ENCODE results near the gene PSMB11. TPM values are rescaled to one million over a fixed set of nuclear protein-coding genes. Genes with fewer than 3 reads are reported as not detected.

Gene PSMB11
- total RNA-seq, 1 experiment from 2014 or later = not detected

DNA sequence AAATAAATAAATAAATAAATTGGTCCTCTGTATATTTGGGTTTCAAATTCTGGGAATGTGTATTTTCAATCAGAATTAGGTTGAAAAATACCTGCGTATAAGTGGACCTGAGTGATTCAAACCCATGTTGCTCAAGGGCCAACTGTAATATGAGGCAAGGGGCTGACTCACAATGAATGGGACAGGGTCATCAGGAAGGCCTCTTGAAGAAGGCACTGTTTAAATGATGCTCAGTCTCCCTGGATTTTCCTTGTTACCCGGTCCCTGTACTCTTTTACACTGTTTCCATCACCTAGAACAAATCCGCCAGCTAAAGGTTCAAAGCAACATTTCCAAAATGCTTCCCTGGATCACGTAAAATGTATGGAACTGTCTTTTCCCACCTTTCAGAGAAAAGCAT is 11.1 kb upstream of the PSMB11 start:
- Histone ChIP-seq H3K4ac (ENCODE audit: low read depth, low read length) (no peak overlapping the region), H3K23ac (ENCODE audit: insufficient read length, low read depth, low read length) (no peak overlapping the region), H2BK120ac (ENCODE audit: low read depth, low read length, poor library complexity, severe bottlenecking) (no peak overlapping the region), H2BK12ac (ENCODE audit: insufficient read length, low read depth, low read length) (no peak overlapping the region), H3K14ac (ENCODE audit: insufficient read depth, low read length) (no peak overlapping the region), H3K4me1 (ENCODE audit: insufficient read depth, low read length) (no peaks in the 10 kb centered on the region), H4K8ac (replicated peaks; ENCODE audit: insufficient read length, low read depth, low read length) (no peak overlapping the region), H4K91ac (ENCODE audit: insufficient read length, low read depth, low read length) (no peak overlapping the region), H2BK5ac (ENCODE audit: insufficient read length, low read length) (no peak overlapping the region), H2AK5ac (ENCODE audit: insufficient read length, low read length) (no peak overlapping the region), H3T11ph (ENCODE audit: low read length) (no peak overlapping the region), H3K18ac (ENCODE audit: insufficient read length, low read depth, low read length) (no peak overlapping the region), H2BK20ac (ENCODE audit: low read depth, low read length, poor library complexity, severe bottlenecking) (no peak overlapping the region), H3K79me2 (ENCODE audit: insufficient read depth, low read length) (peaks cover 5% of the 10 kb centered on the region; the same call in 1 of the 2 replicates), H3K4me2 (ENCODE audit: insufficient read depth, insufficient read length, low read length) (no peak overlapping the region), H3K9me3 (ENCODE audit: control insufficient read depth, low read depth, low read length) (no peaks in the 10 kb centered on the region), H3K56ac (ENCODE audit: insufficient read length, low read depth, low read length) (no peak overlapping the region), H3K27ac (ENCODE audit: insufficient read length, low read depth, low read length) (no peak overlapping the region), H4K5ac (ENCODE audit: insufficient read length, low read depth, low read length) (no peak overlapping the region), H2BK15ac (ENCODE audit: low read depth, low read length) (no peak overlapping the region), H3K79me1 (ENCODE audit: insufficient read depth, low read depth, low read length, poor library complexity, severe bottlenecking) (no peaks in the 10 kb centered on the region), H2AFZ (ENCODE audit: low read length) (no peak overlapping the region), H4K20me1 (ENCODE audit: control insufficient read depth, insufficient read depth, insufficient read length) (no peaks in the 10 kb centered on the region), H3K27me3 (ENCODE audit: insufficient read depth, low read length) (no peaks in the 10 kb centered on the region), H3K23me2 (ENCODE audit: insufficient read length, low read depth, low read length, poor library complexity, severe bottlenecking) (peaks cover 5% of the 10 kb centered on the region), H3K9ac (ENCODE audit: extremely low read depth, insufficient read length, low read length) (no peak overlapping the region)
- no peak for DNase-seq
- Mint-ChIP-seq H3K4me3 (no peak overlapping the region), H3K27ac (no peak overlapping the region), H3K27me3 (ENCODE audit: low read depth) (no peaks in the 10 kb centered on the region), H3K4me1 (peaks cover 14 to 17% of the 10 kb centered on the region in 2 experiments), H3K36me3 (ENCODE audit: insufficient read depth in 1 of 3, low read depth in 3 of 3) (peaks cover 39 to 65% (median 52%) of the 10 kb centered on the region in 3 experiments), H3K9me3 (no peaks in the 10 kb centered on the region)
- no CpG with 5 or more reads among the region's 4 CpGs for WGBS (ENCODE audit: extremely low coverage, insufficient read length, low lambda C conversion rate)
- TF ChIP-seq, protein P1, sequence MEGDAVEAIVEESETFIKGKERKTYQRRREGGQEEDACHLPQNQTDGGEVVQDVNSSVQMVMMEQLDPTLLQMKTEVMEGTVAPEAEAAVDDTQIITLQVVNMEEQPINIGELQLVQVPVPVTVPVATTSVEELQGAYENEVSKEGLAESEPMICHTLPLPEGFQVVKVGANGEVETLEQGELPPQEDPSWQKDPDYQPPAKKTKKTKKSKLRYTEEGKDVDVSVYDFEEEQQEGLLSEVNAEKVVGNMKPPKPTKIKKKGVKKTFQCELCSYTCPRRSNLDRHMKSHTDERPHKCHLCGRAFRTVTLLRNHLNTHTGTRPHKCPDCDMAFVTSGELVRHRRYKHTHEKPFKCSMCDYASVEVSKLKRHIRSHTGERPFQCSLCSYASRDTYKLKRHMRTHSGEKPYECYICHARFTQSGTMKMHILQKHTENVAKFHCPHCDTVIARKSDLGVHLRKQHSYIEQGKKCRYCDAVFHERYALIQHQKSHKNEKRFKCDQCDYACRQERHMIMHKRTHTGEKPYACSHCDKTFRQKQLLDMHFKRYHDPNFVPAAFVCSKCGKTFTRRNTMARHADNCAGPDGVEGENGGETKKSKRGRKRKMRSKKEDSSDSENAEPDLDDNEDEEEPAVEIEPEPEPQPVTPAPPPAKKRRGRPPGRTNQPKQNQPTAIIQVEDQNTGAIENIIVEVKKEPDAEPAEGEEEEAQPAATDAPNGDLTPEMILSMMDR (conservative IDR thresholded peaks at IDR 0.05) = no peak
